Measurements from ENCODE around the gene EYS. TPM values are rescaled to one million over a fixed set of nuclear protein-coding genes. Genes with fewer than 3 reads are reported as not detected.

EYS gene
- total and polyA plus RNA-seq, 2 of the 8 experiments (the other 6 are each of a cell fraction or from before 2014, with no cell fraction given): 0.05 to 0.13 TPM

DNA sequence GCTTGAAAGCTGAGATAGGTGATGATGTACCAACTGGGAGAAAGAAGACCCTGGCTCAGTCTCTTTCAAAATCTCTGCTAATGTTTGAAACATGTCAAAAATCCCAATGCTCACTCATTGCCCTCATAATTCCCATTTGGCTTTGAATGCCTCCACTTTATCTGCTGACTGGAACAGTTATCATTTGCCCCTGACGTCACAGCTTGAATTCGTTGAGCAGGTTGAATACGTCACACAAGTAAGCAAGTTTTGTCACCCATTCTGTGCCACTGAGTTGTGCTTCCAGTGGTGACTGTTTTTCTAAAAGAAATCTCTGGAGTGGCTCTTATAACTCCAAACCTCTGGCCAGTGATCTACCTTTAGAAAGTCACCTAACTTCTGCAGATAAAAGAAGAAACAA lies 991.4 kb downstream of the EYS start:
- Histone ChIP-seq H3K27me3 (replicated peaks in 1 of 4; ENCODE audit: control insufficient read depth in 3 of 4, extremely low read depth in 1 of 4, insufficient read depth in 3 of 4, low read length in 3 of 4) (no peaks in the 10 kb centered on the region), H3K4me3 (ENCODE audit: extremely low read depth in 1 of 4, insufficient read depth in 2 of 4, low read depth in 3 of 4, low read length in 4 of 4) (no peak overlapping the region), H3K14ac (ENCODE audit: insufficient read length) (no peak overlapping the region), H2BK15ac (ENCODE audit: low read length) (no peak overlapping the region), H3K18ac (ENCODE audit: extremely low read depth, low read length) (no peak overlapping the region), H2AK5ac (ENCODE audit: low read depth, low read length) (no peak overlapping the region), H3K9me3 (ENCODE audit: insufficient read depth in 2 of 2, low read depth in 1 of 2, low read length in 1 of 2) (no peaks in the 10 kb centered on the region), H3K27ac (ENCODE audit: low read depth, low read length) (no peak overlapping the region), H3K56ac (replicated peaks; ENCODE audit: insufficient read length, low read depth, low read length) (no peak overlapping the region), H3K23ac (ENCODE audit: insufficient read length) (no peak overlapping the region), H3K79me1 (ENCODE audit: low read depth, low read length) (no peaks in the 10 kb centered on the region), H2BK12ac (ENCODE audit: low read depth, low read length) (no peak overlapping the region), H3K23me2 (ENCODE audit: low read depth, low read length) (no peaks in the 10 kb centered on the region), H4K5ac (ENCODE audit: insufficient read length, low read depth, low read length) (no peak overlapping the region), H2BK5ac (ENCODE audit: low read depth, low read length) (no peak overlapping the region), H4K20me1 (replicated peaks in 1 of 2; ENCODE audit: control insufficient read depth in 1 of 2, insufficient read depth in 2 of 2, low read length in 2 of 2) (no peaks in the 10 kb centered on the region), H3K36me3 (ENCODE audit: control insufficient read depth in 2 of 4, insufficient read depth in 4 of 4, low read length in 3 of 4) (no peaks in the 10 kb centered on the region), H4K91ac (replicated peaks; ENCODE audit: insufficient read length, low read length) (no peak overlapping the region), H2BK120ac (replicated peaks; ENCODE audit: low read depth, low read length) (no peak overlapping the region), H4K8ac (ENCODE audit: extremely low read depth, insufficient read depth, low read length) (no peak overlapping the region), H2AFZ (ENCODE audit: low read length) (no peak overlapping the region), H2BK20ac (ENCODE audit: low read length) (no peak overlapping the region), H3K79me2 (ENCODE audit: control insufficient read depth in 1 of 2, insufficient read depth in 2 of 2, low read length in 2 of 2) (no peaks in the 10 kb centered on the region), H3K4ac (replicated peaks; ENCODE audit: insufficient read length, low read depth, low read length) (no peak overlapping the region), H3K4me2 (ENCODE audit: insufficient read depth in 1 of 2, low read depth in 2 of 2, low read length in 2 of 2) (no peak overlapping the region), H3K9ac (replicated peaks in 1 of 4; ENCODE audit: extremely low read depth in 1 of 4, low read depth in 3 of 4, low read length in 3 of 4) (no peak overlapping the region), H3K4me1 (replicated peaks in 1 of 4; ENCODE audit: control insufficient read depth in 3 of 4, insufficient read depth in 4 of 4, low read length in 3 of 4) (no peaks in the 10 kb centered on the region)
- ChIA-PET POLR2A (ENCODE audit: partially characterized antibody) (no interaction called here), CTCF (ENCODE audit: partially characterized antibody) (no interaction called here)
- 94% methylated on average over 3 of the region's 3 CpGs; no CpG with 5 or more reads in 1 of the 2 experiments for WGBS, 2 experiments (ENCODE audit: extremely low coverage in 1 of 2, insufficient coverage in 1 of 2, insufficient read length in 1 of 2, insufficient replicate concordance in 2 of 2, low coverage in 1 of 2, low lambda C conversion rate in 2 of 2, missing lambda C conversion rate in 1 of 2)
- DNase-seq (ENCODE audit: low read depth in 1 of 2, low spot score in 2 of 2) (no peak), FAIRE-seq (no peak)
- no peak for TF ChIP-seq MAFK (IDR thresholded peaks at IDR 0.05; ENCODE audit: low read depth, low read length)
- no peak for TF ChIP-seq KDM1A (IDR thresholded peaks at IDR 0.05; ENCODE audit: borderline replicate concordance, low read length)
- no peak for TF ChIP-seq RNF2 (IDR thresholded peaks at IDR 0.05; ENCODE audit: borderline replicate concordance, low read depth, low read length, missing control alignments, poor library complexity, severe bottlenecking)
- TF ChIP-seq SIX5 (IDR thresholded peaks at IDR 0.05; ENCODE audit: low read depth, low read length): no peak
- TF ChIP-seq, protein P1, sequence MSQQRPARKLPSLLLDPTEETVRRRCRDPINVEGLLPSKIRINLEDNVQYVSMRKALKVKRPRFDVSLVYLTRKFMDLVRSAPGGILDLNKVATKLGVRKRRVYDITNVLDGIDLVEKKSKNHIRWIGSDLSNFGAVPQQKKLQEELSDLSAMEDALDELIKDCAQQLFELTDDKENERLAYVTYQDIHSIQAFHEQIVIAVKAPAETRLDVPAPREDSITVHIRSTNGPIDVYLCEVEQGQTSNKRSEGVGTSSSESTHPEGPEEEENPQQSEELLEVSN (IDR thresholded peaks at IDR 0.05): no peak

Data from H1 (cell line).